Fibroblast of upper back skin (primary cell): ENCODE results near the gene CCDC175.

Source experiments
- DNase-seq: peaks from one replicate; pipeline ENCODE4 v3.0.0-alpha.2; 2013

The CCDC175 gene

DNA sequence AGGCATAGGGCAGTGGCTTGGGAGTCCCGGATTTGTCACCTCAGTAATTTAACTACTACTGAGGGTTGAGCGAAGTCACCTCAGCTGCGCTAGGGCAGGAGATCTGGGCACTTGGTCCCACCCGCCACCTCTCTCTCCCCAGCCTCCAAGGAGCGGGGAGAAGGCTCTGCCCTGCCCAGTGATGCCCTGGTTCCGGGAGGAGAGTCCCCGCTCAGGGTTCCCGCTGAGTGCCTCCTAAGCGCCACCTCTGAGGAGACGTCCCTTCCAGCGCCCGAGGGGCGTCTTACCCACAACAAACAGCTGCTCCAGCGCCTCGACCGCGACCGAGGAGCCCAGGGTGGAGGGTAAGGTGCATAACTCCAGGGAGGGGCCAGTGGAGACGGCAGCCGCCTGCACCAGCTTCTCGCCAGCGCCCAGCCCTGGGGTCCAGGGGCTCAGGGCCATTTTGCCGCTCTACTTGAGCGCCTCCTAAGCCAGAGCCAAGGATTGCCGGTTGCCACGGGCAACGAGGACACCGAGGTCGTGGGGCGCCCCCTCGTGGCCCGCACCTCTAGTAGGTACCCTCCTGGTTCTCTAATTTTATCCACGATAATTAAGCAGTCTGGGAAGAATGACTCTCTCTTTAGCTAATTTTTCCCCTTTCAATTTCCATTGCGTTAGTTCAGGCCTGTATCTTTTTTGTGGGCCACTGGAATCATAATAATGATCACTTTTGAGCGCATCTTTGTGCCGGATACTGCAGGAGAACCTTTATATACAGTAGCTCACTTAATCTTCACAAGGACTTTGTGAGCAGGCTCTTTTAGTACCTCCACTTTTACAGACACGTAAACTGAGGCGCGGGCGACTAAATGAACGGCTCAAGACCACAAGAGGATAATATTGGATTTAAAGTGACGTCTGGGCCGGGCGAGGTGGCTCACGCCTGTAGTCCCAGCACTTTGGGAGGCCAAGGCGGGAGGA, at the start of gene CCDC175:
Gene CCDC175 (minus strand): TSS at position 481 of the 963 bp plus-strand sequence. CDS start 37 bp downstream, at position 444.
- peak; percentile 73 for DNase-seq

DNA sequence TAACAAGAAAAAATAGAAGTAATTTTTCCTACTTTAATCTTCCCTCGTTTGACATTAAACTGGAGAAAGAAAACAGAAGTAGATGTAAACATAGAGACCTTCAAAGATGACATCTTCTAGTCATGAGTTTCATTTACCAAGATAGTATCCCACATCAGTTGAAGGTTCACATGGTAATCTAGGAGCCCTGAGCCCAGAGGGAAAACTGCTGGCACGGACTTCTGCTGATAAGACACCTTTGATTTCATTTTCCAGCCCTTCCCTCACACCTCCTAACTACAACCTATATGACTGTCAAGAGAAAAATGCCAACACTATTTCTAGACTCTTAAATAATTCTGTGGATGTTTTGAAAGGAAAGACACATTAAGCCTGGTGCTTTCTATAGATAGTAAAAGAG, 46.0 kb upstream of the CCDC175 start:
- DNase-seq = no peak

DNA sequence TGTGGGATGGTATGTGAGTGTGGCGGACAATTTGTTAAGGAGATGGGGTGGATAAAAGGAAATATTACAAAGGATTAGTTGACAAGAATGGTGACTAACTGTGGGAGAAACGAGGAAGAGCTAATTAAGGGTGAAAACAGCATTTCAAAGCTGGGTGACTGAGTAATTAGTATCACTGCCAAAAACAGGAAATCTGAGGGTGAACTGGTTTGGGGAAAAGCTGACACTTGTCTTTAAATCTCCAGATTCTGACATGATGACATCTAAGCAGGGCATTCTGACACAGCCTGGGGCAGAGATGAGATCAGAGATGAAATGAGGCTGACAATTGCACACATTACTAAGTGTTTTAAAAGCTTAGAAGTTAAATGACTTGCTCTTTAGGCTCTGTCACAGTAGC, 42.4 kb upstream of the CCDC175 start:
- DNase-seq = no peak

DNA sequence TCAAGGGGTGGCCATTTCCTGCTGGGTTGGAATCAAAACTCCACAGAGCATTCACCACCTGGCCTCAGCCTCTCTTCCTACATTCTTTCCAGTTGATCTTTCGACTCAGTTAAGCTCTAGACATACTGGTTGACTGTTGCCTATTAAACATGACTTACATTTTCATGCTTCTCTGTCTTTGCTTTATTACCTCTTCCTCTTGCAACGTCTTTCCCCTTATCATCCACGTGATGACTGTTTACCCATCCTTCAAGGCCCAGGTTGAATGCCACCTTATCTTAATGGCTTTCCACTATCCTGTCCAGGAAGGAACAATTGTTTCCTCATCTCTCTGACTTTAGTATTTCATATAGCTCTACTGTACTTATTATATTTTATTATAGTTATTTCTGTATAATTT, 24.4 kb upstream of the CCDC175 start:
- no peak for DNase-seq

DNA sequence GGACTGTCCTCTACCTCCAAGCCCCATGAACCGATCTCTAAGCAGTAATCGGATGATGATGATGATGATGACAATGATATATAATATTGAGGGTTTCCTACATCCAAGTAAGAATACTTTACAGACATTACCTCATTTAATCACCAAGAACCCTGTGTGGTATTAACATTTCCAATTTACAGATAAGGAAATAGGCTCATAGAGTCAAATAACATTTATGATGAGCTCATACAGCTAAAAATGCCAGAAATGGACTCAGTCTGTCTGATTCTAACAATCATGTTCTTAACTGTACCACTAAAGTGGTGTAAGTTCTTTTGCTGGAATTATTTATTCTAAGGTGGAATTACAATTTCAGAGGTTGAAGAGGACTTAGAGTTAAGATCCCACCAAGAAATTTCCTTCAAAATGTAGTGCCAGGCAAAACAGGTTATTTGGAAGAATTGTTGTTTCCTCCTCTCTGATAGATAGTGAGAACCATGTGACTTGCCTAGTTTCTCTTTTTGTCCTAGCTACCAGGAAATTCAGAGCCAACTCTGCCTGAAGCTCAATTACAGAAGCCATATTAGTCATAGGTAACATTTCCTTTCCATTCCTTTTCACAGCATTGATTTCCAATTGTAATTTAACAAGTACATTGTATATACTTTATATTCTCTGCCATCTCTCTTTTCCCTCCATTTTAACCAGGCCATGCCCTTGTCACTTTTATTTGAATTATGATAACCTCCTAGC, 23.8 kb upstream of the CCDC175 start:
- no peak for DNase-seq

DNA sequence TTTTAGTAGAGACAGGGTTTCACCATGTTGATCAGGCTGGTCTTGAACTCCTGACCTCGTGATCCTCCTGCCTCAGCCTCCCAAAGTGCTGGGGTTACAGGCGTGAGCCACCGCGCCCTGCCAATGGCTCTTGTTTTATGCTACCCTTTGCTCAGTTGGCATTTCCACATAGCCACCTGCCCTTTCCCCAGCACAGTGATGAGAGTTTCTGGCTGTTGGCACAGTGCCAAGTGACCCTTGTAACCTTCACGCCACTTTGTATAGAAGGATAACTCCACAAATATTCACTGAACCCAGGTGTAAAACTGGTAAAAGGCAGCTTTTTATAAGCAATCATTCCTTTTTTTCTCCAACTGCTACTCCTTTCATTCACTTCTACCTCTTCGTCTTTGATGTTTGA, 18.5 kb upstream of the CCDC175 start:
- no peak for DNase-seq

DNA sequence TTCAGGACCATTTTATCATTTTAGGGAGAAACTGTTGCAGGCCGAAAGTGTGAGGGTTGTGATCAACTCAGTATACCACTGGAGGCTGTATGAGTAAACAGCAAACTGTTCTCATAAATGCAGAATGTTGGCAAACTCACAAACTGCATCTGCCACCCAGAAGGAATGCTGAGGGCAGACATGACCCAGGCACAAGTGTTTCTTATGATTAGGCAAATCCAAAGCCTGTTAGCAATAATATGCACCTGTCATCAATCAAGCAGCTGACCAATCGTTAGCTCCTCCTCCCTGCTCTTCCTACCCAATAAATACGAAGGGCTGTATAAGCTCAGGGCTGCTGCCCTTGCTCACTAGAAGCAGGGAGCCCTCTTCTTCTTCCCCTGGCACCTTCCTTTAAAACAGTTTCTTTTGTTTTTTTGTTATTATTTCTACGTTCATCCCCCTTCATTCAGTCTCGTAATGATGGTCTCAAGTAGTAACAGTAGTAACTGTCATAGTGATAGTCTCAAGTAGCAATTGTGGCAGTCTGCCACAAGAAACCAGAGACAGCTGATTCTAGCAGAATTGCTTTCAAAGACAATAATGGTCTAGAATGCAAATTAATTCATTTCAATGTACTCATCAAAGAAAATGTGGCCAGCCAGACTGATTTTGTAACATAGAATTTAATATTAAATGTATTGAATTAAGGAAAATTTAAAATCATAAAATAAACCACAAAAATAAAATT, 15.2 kb upstream of the CCDC175 start:
- DNase-seq = no peak

DNA sequence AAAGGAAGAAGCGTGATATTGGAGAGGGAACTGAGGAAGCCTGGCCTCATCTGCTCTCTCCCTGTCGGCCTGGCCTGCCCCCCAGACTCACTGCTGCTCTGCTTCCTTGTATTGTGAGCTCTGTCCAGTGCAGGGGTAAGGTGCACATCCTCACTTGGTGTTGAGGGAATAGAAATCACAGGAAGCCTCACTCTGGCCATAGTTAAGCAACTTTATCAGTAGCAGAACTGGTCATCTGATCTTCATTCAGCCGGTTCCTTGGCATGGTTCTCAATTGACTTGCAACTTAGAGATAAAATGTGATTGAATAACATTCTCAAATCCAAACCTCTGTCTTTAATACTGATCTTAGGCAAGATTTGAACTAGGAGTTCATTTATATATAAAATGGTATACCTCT, 11.5 kb upstream of the CCDC175 start:
- no peak for DNase-seq

DNA sequence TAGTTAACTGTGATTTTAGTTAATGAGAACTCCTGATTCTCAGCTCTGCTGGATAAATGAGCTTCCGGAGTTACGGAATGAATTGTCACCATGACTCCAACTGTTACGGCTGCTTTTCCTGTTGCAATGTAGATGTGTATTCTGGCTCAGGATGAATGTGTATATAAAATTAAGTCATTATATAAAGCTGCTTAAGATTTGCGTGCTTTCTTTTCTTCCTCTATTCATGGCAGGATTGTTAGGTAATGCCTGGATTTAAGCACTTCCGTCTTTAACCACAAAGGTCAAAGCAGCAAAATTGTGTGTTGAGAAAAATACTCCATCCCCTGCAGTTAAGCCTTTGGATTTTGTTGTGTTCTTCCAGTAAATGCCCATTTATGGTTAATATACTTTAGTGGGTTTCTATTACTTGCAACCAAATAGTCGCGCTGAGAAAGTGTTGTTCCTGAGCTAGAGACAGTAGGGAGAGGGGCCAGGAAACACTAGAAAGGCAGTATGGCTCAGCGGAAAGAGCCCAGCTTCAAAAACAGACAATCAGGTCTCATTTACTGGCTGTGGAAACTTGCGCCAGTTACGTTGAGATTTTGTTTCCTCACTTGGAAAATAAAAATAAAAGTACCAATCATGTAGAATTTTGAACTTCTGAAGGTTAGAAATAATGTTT, 9.4 kb upstream of the CCDC175 start:
- DNase-seq = no peak

DNA sequence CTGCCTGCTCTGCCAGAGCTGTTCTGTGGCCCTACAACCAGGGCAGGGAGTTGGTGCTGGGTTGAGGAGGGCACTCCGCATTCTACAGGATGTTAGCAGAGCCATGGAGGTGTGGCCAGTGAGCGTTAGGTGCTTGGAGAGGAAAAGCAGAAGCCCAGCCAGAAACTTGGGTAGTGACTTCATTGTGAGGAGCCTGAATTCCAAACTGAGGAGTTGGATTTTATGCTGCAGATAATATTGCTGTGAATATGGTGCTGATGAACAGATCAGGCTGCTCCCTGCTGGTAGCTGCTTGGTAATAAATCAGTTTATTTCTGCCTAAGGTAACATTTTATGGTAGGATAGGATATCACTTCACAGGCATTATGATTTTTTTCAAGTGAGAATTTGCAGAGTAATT, 7.1 kb upstream of the CCDC175 start:
- DNase-seq = peak; percentile 24

DNA sequence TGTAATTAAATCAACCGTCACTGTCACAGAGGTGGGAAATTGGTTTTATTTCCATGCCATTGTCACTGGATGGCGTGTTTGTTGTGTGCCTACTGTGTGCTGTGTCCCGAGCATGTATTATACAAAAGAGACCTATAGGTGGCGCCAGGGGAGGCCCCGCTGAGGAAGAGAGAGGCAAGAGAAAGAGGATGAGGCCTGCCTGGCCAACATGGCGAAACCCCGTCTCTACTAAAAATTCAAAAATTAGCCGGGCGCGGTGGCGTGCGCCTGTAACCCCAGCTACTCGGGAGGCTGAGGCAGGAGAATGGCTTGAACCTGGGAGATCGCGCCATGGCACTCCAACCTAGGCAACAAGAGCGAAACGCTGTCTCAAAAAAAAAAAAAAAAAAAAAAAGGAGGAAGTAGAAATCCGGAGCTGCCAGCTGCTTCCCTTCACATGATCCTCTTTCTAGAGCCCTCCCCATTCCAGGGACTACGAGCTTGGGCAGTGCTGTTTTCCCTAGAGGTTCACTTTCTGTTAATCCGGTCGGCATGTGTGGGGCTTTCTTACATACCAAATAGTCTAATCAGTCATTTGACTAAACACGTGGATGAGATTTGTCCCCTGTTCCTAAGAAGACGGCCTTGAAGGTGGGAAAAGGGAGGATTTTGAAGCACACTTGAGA, 6.4 kb upstream of the CCDC175 start:
- DNase-seq = no peak

DNA sequence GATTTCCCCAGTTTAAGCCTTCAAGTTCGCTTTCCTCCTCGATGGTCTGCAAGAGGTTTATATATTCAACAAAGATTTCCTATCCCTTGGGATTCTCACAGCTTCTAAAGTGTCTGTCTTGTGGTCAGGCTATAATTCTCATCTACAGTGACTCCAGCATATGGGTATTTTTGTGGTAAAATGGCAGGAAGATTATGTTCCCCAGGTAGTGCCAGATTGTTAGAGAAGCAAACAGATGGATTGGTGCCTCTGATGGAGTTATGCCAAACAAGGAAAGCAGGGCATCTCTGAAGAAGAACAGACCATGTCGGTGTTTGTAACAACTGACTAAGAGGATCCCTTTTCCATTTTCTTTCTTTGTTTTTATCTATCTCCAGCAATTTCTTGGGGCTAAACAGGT, 5.5 kb upstream of the CCDC175 start:
- DNase-seq = peak; percentile 23

DNA sequence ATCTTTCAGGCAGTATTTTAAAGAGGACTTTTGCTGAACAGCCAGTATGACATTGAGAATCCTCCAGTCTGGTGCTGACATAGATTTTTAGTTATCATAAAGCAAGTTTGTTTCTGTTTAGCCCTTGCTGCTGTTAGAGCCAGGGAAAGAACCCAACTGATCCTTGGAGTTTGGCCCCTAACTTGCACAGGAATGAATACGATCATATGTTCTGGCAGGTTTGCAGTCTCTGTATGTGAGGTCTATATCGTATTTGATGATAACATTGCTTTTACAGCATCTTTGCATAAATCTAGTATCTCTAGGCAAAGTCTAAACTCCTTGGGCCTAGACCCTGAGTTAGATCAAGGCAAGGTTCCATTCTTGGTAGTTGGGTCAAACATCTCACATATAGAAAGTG, 4.3 kb upstream of the CCDC175 start:
- no peak for DNase-seq

DNA sequence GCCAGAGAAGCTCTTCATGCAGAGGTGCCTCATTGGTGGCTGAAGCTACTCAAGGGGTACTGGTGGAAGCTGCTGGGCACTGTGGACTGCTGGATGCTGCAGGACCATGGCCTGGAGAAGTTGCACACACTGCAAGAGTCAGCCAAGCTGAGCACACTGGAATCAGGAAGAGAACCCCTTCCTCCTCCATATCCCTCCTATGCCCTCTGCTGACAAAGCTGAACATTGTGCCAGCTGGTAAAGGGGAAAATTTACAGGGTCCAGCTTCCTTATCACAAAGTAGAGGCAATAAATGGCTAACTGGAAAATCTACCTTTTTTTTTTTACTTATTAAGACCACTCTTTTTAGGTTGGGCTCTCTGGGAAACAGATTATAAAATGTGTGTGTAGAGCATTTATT, 6.5 kb downstream of the CCDC175 start:
- no peak for DNase-seq

DNA sequence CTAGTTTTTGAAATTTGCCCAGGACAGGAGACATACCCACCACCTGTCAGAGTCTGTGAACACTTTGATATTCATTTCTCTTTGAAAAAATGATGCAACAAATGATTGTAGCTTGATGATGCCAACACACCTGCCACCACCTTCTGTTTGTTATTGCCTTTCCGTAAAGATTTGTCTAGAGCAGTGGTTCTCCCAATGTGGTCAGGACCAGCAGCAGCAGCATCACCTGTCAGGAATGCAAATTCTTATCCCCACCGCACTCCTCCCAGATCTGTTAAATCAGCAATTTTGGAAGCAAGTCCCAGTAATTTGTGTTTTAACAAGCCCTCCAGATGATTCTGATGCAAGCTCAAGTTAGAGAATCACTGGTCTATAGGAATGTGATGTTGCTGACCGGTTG, 9.9 kb downstream of the CCDC175 start:
- no peak for DNase-seq

DNA sequence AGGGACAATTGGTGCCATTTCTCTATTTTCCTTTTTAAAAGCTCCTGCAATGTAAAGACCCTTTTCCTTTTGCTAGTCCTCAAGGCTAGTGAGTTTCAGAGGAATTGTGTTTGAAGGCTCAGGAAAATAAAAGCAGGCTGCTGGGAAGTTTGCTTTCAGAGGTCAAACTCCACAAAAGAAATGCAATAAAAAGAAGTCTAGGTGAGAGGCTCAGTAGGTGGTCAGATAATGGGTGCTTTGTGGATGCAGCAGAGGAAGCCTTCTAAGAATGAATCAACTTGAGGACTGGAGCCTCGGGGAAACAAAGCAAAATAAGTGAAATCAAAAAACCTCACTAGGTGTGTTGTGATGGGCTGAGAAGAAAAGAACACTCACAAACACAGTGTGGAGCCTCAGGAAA, 10.3 kb downstream of the CCDC175 start:
- DNase-seq = no peak

DNA sequence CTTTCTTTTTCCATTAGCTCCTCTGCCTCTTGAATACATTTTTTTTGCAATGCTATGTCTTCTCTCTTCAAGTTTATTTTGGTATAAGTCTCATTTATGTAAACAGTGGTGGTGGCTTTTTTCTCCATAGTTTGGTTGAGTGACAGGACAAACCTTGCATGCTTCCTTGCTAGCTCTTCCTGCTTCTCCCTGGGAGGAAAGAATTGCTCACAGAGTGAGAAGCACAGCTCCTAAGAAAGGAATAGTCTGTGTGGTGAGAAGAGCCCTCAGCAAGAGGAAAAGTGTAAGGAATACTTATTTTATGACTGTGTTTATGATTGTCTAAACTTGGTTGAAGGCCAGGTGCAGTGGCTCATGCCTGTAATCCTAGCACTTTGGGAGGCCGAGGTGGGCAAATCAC, 11.5 kb downstream of the CCDC175 start:
- no peak for DNase-seq

DNA sequence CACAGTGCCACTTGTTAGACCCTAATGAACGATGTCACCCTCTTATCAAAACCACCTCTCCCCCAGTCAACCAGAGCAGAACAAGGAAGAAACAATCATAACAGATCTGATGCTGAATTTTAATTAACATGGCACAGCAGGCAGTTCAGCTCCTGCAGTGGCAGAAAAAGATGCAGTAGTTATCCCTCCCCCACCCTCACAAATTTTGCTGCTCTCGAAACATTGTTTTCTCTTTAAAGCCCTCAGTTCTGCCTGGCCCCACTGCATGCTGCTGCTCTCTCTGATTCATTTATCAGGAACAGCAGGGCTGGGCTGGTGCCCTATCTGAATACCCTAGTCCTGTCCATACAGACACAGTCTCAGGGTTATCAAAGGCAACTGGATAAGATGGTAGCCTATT, 12.2 kb downstream of the CCDC175 start:
- no peak for DNase-seq

DNA sequence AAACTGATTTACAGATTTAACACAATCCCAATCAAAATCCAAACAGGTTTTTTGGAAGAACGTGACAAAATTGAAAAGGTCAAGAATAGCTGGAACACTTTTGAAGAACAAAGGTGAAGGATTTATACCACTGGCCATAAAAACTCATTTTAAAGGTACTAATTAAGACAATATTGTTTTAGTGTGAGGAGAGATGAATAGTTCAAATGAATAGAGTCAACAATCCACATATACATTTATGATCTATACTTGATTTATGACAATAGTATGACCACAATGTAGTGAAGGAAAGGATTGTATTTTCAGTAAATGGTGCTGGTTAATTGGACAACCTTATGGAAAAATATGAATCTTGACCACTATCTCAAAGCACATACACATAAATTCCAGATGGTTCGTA, 29.3 kb downstream of the CCDC175 start:
- no peak for DNase-seq

DNA sequence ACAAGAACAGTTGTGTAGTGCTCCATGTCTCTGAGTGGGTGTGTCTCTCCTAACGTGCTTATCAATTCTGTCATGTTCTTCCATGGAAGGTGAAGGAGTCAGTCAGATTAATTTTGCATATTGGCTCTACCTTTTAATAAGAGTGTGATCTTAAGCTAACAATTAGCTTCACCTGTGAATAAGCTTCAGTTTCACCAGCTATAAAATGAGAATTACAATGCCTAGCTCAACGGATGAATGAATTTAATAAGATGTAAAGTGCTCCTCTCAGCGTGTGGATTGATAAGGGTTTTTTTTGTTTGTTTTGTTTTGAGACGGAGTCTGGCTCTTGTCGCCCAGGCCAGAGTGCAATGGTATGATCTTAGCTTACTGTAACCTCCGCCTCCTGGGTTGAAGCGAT, 32.7 kb downstream of the CCDC175 start:
- DNase-seq = no peak

DNA sequence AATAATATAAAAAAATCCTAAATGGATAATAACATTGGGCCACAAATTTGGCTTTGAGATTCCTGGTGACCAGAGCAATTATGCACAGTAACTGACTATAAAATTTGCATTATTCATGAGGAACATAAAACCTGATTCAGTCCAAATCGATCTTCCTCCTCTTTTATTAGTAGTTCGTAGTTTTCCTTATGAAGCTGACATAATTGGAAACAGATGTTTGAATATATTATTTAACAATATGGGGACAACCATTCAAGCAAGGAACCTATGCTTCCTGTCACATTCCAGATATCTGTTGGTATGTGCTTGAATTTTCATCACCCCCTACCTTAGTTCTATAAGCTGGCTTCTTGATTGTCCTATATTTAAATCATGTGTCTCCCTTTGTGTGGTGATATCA, 34.9 kb downstream of the CCDC175 start:
- no peak for DNase-seq

DNA sequence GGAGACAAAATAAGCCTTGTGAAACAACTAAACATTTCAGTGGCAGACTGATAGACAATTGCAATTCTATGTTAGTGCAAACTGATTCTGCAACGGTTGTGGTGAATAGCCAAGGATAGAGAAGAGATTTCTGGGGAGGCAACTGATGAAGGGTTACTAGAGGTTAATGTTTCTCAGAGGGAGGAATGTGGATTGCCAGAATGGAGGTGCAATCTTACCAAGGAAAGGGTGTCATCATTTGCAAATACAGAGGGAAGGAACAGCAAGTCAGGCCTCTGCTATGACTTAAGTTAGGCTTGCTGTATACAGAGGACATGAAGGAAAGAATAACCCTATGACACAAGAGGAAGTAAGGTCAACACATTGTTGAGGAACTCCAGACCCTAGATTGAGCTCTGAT, 35.8 kb downstream of the CCDC175 start:
- DNase-seq = no peak
